ENCODE results near the gene IGF2R.
"Not testable (repeated sequence)": the region's sequence is repeated elsewhere in the genome, so short reads cannot be mapped to it uniquely, and the experiment has no call there.

IGF2R gene

DNA sequence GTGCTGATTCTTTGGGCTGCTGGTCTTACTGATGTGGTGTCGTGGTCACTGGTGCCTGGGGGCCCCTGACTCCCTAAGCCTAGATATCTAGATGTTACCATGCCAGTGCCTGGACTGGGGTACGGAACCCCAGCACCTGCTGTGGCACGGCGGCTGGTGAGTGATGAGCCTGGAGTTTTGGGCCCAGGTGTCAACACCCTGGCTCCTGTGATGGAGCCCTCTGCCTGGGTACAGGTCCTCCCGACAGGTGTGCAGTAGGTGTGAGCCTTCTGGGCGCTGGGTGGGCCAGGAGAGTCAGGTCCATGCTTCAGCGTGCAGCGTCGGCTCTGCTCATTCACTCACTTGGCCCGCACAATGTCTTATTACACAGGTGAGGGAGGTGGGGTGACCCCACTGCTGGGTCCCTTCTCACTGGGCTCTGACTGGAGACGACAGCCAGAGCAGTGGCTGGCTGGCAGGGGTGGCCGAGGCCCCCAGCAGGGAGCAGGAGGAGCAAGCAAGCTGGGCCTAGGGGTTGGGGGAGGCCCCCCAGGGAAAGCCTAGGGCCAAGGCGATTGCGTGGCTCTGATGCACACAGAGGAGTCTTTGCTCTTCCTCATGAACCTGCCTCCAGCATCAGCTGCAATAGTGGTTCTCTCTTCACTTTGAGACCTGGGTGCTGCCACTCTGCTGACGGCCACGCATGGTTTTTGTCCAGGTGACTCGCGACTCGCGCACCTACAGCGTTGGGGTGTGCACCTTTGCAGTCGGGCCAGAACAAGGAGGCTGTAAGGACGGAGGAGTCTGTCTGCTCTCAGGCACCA, 110.2 kb downstream of the IGF2R start:
- DNase-seq: no peak

DNA sequence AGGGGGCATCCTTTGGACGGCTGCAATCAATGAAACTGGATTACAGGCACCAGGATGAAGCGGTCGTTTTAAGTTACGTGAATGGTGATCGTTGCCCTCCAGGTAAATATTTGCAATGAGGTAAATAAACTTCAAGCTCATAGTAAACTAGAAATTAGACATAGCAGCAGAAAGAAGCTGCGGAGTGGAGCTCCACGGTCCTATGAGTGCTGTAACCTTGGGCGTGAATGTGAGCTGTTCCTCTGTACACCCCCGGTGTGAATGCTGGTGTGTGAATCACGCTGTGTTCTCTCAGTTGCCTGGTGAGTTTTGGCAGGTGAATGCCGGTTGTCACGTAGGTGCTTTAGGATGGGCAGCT, 110.8 kb downstream of the IGF2R start:
- DNase-seq: no peak

GRCh38 chr6:160080097-160080496, 111.2 kb downstream of the IGF2R start:
- DNase-seq: no peak

DNA sequence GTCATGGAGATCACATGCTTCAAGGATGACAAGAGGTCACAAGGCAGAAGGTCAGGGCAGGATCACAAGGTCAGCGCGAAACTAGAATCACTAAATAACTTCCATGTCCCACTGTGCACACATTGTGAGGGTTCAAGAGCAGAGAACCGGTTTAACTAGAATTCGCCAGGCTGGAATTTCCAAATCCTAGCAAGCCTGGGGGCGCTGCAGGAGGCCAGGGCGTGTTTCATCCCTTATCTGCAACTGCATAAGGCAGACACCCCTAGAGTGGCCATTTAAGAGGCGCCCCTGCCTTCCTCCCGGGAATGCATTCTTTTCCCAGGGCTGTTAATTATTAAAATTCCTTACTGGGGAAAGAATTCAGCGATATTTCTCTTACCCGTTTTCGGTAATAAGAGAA, 112.5 kb downstream of the IGF2R start:
- no peak for DNase-seq

DNA sequence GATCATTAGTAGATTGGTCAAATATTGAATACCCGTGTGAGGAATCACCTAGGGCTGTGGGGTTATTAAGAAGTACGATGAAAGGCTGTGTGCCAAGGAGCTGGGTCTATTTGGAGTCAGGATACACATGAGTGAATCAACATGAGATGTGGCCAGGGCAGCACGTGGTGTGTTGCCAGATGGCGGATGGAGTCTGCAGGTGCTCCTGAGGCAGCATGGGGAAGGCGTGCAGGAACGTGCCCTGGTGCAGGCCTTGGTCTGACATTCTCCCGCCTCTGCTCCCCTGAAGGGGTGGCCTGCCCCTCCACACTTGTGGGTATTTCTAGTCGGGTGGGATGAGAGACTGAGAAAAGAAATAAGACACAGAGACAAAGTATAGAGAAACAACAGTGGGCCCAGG, 113.7 kb downstream of the IGF2R start:
- DNase-seq: no peak

DNA sequence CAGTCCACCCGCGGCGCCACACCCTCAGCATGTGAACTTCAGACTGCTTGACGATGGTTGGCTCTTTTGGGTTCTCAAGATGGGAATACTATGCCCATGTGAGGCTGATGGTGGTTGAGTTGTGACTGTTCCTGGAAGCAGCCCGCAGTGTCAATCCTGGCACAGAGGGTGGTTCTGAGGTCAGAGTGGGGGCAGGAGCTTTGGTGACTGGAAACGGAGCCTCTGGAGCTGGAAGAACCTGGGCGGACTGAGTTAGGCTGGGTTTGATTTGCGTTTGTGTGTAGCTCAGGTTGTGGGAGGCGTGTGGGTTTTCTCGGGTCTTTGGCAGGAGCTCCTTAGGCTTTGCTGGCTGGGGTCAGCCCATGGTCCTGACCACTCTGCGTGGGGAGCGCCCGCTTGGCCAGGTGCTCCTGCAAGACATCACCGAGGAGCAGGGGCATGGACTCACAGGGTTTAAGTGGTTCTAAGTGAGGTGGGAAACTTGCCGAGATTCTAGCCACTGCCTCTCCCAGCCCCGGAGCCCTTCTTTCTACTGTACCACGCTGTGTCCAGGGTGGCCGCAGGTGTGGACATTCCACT, 115.4 kb downstream of the IGF2R start:
- DNase-seq: no peak

GRCh38 chr6:160085226-160085625, 116.3 kb downstream of the IGF2R start:
- DNase-seq: no peak

GRCh38 chr6:160085713-160086505, 117.0 kb downstream of the IGF2R start:
- DNase-seq: no peak

- no peak for DNase-seq
Measured at GRCh38 chr6:160086754-160087153, 117.9 kb downstream of the IGF2R start.

DNA sequence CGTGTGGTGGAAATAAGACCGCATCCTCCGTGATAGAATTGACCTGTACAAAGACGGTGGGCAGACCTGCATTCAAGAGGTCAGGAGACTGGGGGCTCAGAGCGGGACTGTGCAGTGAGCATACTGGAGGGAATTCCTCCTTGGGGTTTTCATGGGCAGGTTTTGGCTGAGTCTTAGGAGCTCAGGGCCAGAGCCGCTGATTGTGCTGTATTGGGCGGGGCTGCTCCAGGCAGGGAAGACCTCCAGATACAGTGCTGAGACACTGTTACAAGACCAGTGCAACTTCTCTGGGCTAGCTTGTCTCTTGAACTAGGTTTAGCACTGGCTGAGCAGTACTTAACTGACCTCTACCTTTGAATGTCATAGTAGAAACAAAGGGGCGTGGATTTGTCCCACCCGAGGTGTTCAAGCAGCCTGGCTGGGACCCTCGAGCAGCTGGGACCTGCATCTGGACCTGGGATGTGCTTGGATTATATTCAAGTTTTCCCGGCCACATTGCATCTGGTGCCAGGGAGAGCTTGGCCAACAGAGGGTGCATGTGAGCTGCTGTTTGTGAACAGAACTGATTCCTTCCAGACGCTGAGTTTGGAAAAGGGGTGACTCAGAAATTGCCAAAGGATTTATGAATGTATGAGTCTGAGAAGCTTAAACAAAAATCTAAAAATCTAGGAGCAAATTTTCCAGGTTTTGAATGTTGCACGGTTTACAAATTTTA, 119.3 kb downstream of the IGF2R start:
- DNase-seq: no peak

DNA sequence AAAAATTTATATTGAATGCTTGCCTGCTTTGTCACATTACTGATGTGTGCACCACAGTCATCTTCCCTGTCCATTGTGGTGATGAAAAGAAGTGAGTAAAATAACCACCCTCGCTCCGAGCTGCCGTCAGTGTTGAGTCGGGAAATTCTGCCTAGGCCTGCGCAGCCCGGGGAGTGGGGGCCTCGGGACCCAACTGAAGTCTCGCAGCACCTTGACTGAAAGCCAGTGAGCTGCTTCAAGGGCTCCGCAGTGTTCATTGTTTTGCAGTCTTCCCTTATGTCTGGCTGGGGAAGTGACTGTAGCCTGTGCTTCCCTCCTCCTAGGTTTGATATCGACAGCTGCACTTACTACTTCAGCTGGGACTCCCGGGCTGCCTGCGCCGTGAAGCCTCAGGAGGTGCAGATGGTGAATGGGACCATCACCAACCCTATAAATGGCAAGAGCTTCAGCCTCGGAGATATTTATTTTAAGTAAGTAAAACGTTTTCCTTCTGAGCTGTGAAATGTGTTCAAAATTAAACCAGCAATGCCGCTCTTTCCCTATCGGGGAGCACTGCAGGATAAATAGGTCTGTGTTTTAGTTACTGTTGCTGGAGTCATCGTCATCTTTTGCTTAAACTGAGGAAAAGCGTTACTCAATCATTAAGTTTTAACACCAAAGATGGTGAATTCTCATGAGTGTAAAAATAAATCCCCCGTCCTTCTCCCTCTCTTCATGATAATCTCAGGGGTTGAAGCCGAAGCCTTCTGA, 120.1 kb downstream of the IGF2R start:
- DNase-seq: no peak

DNA sequence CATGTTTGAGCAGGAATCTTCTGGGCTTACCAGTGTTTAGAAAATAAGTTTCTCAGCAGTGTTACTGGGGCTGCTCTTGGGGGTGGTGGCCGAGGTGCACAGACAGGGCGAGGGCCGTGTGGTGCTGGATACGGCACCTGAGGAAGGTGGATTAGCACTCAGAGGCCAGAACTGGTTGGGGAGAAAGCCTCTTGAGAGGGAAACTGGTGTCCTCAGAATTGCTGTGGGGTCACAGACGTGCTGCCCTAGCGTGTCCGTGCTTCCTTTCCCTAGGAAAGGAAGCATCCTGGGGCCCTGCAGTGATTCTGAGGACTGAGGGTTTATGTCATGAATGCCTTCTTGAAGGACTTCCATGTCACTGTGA, 120.6 kb downstream of the IGF2R start:
- no peak for DNase-seq

DNA sequence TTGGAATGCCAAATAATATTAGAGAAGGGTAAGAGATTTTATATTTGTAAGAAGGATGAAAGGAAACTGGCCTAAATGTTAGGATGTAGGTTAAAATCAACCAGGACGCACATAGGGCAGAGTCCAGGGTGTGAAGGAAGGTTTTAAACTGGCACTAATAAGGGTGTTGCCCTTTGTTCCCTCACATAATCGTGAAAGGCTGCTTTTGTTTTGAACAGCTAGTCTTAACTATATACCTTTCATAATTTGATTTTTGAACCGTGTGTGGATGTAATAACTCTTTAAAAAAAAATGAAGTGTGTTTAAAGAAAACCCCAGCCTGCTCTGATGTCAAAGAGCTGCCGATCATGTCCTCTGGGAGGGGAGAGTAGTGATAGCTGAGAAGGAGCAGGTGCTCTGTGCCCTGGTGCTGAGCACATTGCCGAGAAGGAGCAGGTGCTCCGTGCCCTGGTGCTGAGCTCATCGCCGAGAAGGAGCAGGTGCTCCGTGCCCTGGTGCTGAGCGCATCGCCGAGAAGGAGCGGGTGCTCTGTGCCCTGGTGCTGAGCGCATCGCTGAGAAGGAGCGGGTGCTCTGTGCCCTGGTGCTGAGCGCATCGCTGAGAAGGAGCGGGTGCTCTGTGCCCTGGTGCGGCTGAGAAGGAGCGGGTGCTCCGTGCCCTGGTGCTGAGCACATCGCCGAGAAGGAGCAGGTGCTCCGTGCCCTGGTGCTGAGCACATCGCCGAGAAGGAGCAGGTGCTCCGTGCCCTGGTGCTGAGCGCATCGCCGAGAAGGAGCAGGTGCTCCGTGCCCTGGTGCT, 121.8 kb downstream of the IGF2R start:
- not testable (repeated sequence) for DNase-seq

- DNase-seq: not testable (repeated sequence)
Measured at GRCh38 chr6:160092176-160092575, 123.3 kb downstream of the IGF2R start.

DNA sequence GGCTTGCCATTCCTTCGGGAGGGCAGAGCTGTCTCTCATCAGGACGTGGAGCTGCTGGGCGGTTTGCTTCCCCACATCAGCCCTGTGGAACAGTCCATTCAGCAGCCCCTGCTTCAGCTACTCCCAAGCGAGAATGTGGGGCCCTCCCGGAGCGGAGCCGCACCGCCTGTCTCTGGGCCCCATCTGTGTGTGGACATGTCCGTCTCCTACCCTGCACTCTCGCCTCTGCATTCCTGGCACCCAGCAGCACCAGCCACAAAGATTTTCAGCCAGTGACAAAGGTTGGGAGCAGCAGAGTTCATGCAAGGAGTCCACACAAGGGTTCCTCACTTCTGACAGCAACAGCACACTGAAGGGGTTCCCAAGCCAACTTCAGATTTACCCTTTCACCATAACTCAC, 123.7 kb downstream of the IGF2R start:
- no peak for DNase-seq

- DNase-seq: no peak
Measured at GRCh38 chr6:160093061-160093460, 124.2 kb downstream of the IGF2R start.

GRCh38 chr6:160093946-160094345, 125.1 kb downstream of the IGF2R start:
- DNase-seq: no peak

DNA sequence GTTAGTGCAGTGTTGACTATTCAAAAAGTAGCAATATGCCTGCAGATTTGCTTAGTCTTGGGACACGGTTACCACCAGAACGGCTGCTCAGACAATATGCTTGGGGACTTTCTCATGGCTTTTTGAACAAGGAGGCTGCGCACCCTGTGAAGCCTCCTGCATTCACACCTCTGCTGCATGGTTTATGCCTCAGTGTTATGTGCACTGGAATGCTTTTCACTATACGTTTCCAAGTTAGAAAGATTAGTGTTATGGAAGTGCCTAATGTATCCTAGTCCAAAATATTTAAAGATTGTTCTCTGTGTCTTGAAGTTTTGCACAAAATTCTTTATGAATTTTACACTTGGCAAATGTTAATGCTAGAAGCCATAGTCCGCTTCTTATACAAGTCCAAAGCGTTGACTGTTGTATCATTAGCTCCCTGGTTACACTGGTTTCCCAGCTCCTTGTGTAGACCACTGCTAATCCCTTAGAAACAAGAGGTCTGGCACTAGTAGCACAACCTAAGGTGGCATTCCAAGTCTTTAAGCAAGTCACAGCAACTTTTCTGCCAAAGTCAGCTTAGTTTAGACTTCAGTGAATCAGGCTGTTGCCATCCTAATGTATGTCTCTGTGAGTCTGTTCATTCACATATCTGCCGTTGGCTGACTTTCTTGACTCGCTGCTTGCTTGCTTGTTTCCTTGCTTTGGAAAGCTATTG, 126.4 kb downstream of the IGF2R start:
- DNase-seq: no peak

DNA sequence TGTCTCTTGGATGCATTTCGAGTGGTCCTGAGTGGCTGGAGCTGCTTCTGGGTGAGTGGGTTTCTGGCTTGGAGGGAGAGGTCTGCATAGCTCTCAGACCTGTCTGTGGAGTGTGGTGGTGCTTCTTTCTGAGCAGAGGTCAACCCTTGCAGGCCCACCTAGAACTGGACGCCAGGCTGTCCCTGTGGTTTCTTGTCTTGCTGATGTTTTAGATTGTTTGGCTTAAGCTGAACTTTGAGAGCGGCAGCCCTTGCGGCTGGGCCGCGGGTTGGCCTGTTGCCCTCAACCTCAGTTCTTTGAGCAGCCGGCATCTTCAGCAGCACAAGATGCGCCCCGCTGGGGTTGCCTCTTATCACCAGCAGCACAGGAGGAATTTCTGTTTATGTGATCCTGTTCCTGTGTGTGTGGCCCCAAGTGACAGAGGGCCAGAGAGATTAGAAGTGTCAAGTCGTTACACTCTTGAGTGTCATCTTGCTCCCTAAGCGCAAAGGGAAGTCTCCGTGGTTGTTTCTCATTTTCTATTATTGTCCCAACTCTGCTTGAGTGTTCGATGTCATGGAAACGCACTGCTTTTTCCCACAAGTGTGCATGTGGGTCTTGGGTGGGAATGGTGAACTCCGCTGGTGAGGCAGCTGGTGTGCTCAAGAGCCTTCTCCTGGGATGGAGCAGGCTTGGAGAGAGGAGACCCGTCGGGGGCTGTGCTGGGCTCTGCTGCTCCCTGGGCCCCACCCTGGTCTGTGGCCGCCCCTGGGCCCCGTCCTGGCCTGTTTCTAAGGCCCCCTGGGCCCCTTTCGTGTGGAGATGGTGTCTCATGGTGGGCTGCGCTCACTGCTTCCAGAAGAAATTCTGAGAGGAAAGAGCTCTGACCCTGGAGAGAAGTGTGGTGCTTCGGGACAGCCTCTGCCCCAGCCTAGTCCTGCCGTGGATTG, 132.7 kb downstream of the IGF2R start:
- peak; percentile 66 for DNase-seq

- DNase-seq: no peak
Measured at GRCh38 chr6:160102399-160102798, 133.5 kb downstream of the IGF2R start.

All from MV-4-11 (cell line).